Middle frontal gyrus (tissue), 1 donor: ENCODE results near the gene LCN12.

Source experiments
- DNase-seq: peaks from one replicate; pipeline ENCODE4 v3.0.0-alpha.2; 2015; ENCODE audit warnings: low spot score; ENCODE audit errors: extremely low spot score

Gene LCN12

GRCh38 chr9:136944519-136945332 lies 7.3 kb upstream of the LCN12 start, which contains the start of the genes C8G and FBXW5:
TSS of gene C8G (plus strand) at chr9:136945243. CDS start at chr9:136945321, 78 bp downstream.
TSS of gene FBXW5 (minus strand) at chr9:136944738. CDS start at chr9:136944083, 655 bp downstream.
- DNase-seq: peak; percentile 92

- DNase-seq: no peak
Observed at GRCh38 chr9:136945333-136946227, 6.5 kb upstream of the LCN12 start.

- no peak for DNase-seq
Observed at GRCh38 chr9:136946228-136947027, 5.6 kb upstream of the LCN12 start.

GRCh38 chr9:136947028-136947891 lies 4.8 kb upstream of the LCN12 start:
- no peak for DNase-seq

- DNase-seq: no peak
Observed at GRCh38 chr9:136947955-136948510, 4.0 kb upstream of the LCN12 start.

- no peak for DNase-seq
Observed at GRCh38 chr9:136949239-136949816, 2.7 kb upstream of the LCN12 start.

GRCh38 chr9:136949817-136950655 lies 2.0 kb upstream of the LCN12 start:
- DNase-seq: peak; percentile 88

GRCh38 chr9:136950656-136951276 lies 1.3 kb upstream of the LCN12 start:
- DNase-seq: no peak

GRCh38 chr9:136952321-136952850 lies 313 bp downstream of the LCN12 start:
- DNase-seq: no peak

- DNase-seq: no peak
Observed at GRCh38 chr9:136952876-136953770, 1.1 kb downstream of the LCN12 start.

GRCh38 chr9:136953771-136954269 lies 1.7 kb downstream of the LCN12 start:
- DNase-seq: no peak

GRCh38 chr9:136954270-136955083 lies 2.4 kb downstream of the LCN12 start:
- DNase-seq: no peak

GRCh38 chr9:136955202-136955942 lies 3.3 kb downstream of the LCN12 start:
- no peak for DNase-seq

- no peak for DNase-seq
Observed at GRCh38 chr9:136955943-136956335, 3.9 kb downstream of the LCN12 start.

- DNase-seq: no peak
Observed at GRCh38 chr9:136956604-136957003, 4.5 kb downstream of the LCN12 start.
